Prostate gland (tissue), 2 donors: ENCODE data around the gene MKNK2. TPM values are rescaled to one million over a fixed set of nuclear protein-coding genes. Genes with fewer than 3 reads are reported as not detected.

Experiments used
- DNase-seq: peaks from one replicate; pipeline ENCODE4 v3.0.0-alpha.2; 2019; ENCODE audit warnings: low spot score
- H3K27ac ChIP-seq, 2 donors: fragments of 200-600 bp; sonication (generic); 2 replicates each; pipeline ENCODE4 v1.5.1; 2017 to 2019
- H3K27me3 ChIP-seq: fragments of 200-600 bp; sonication (generic); replicated peaks from 2 replicates; pipeline ENCODE4 v1.5.1; 2019; ENCODE audit not compliant: insufficient read depth
- H3K36me3 ChIP-seq, 2 donors: fragments of 200-600 bp; sonication (generic); 1 replicate in 1 of 2; 2 replicates in 1 of 2; pipeline versions ENCODE4 v1.5.1 to v1.8.1; 2017 to 2019
- H3K4me1 ChIP-seq: fragments of 200-600 bp; sonication (generic); replicated peaks from 2 replicates; pipeline ENCODE4 v1.5.1; 2019
- H3K4me3 ChIP-seq, 2 donors: fragments of 200-600 bp; sonication (generic); 2 replicates each; pipeline ENCODE4 v1.5.1; 2017 to 2019
- H3K9me3 ChIP-seq: fragments of 200-600 bp; sonication (generic); 2 replicates; pipeline ENCODE4 v1.5.1; 2017
- CTCF ChIP-seq, 4 experiments: fragments of 200-600 bp in 2 of 4; fragments of 450-650 bp in 2 of 4; sonication (generic) in 2 of 4; IDR thresholded peaks; 1 replicate in 3 of 4; 2 replicates in 1 of 4; pipeline ENCODE4 v1.5.1; 2016 to 2019; ENCODE audit warnings: antibody characterized with exemption in 4 of 4, mild to moderate bottlenecking in 2 of 4, moderate library complexity in 2 of 4
- POLR2A ChIP-seq: fragments of 450-650 bp; IDR thresholded peaks from one replicate; pipeline ENCODE4 v1.6.1; 2016; ENCODE audit warnings: antibody characterized with exemption, mild to moderate bottlenecking
- POLR2AphosphoS5 ChIP-seq: sonication (generic); formaldehyde crosslinking; IDR thresholded peaks from one replicate; pipeline ENCODE4 v1.6.1; 2017; ENCODE audit warnings: antibody characterized with exemption
- WGBS: methylation state at CpG from one replicate; pipeline ENCODE4 v1.1.5; 2018; 5-methylcytosine and 5-hydroxymethylcytosine counted together
- intact Hi-C: fragments of 100-400 bp; cut with DNase I; formaldehyde crosslinking; loops from one replicate; pipeline ENCODE4 v1.14.2; 2022
- total RNA-seq, 2 donors: library from RNA; depleted of rRNA; stranded (reverse); fragments of >200 nt; gene quantifications; one replicate each; pipeline ENCODE4 v1.1.0, GENCODE V29; 2016

Gene MKNK2
- total RNA-seq, 2 donors from 2014 or later: 141 to 189 TPM

- intact Hi-C loops: no loop called here
- peak overlapping the region; percentile 99 to 100 for H3K27ac ChIP-seq
- H3K36me3 ChIP-seq: peaks cover 9 to 19% of the 10 kb centered on the region in 2 donors
- peak; percentile 99 for DNase-seq
- peaks cover 45% of the 10 kb centered on the region for H3K4me1 ChIP-seq
- WGBS: 19% methylated on average over 50 of the region's 77 CpGs
- H3K9me3 ChIP-seq: no peaks in the 10 kb centered on the region
- TF ChIP-seq CTCF (IDR thresholded peaks at IDR 0.05): no peak
- peak; percentile 68 for TF ChIP-seq POLR2A
- peak; percentile 81 for TF ChIP-seq POLR2AphosphoS5
- H3K27me3 ChIP-seq: no peaks in the 10 kb centered on the region
- H3K4me3 ChIP-seq: peak overlapping the region; percentile 16 to 41
Measured at GRCh38 chr19:2041683-2042484, 9.2 kb downstream of the MKNK2 start.

DNA sequence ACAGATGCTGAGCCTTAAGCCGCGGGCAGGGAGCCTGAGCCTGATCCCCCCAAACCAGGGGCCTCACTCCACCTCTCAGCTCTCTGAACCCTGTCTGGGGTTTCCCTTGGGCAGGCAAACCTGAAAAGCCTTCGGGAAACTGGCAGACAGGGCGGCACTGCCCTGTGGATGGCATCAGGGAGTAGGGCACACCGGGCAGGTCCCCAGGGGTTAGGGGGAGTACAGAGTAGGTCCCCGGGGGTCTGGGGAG is 9.7 kb downstream of the MKNK2 start:
- Histone ChIP-seq H3K4me3 (peak overlapping the region; percentile 16 to 41), H3K27me3 (no peaks in the 10 kb centered on the region), H3K36me3 (peaks cover 9 to 19% of the 10 kb centered on the region in 2 donors), H3K9me3 (no peaks in the 10 kb centered on the region), H3K4me1 (peaks cover 40% of the 10 kb centered on the region), H3K27ac (peak overlapping the region; percentile 99 to 100)
- DNase-seq: peak; percentile 7
- TF ChIP-seq CTCF (IDR thresholded peaks at IDR 0.05): no peak
- TF ChIP-seq POLR2AphosphoS5: no peak
- TF ChIP-seq POLR2A: no peak
- 64% methylated on average over 6 of the region's 6 CpGs for WGBS
- intact Hi-C loops: no loop called here

DNA sequence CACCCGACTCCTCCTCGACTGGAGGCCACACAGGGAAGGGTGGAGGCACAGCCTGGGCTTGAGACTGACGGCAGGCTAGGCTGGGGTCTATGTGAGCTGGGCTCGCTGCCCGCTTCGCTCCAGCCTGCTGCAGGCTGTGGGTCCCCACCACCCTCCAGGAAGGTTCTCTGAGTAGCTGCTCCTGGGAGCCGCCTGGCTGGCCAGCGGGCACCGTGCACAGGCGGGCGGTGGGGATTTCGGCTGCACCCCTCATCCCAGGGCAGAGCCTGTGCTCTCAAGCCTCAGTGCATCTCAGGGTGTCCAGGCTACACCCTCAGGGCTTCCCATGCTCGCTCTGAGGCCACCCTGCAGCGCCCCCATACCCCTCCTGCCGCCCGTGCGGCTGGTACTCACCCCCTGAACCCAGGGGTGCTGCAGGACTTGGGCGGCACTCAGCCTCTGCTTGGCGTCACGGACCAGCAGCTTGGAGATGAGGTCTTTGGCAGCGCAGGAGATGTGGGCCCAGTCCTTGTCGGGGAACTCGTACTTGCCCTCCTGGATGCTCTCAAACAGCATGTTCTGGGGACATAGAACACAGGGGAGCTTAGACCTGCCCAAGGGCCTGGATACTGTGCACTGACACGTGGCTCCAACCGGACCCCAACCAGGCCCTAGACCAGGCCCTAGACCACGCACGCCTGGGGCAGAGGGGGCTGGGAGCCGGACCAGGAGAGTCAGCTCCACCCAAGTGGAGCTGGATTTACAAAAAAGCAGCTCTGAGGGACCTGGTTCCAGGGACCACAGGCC is 10.2 kb downstream of the MKNK2 start:
- peak; percentile 4 for DNase-seq
- intact Hi-C loops: no loop called here
- WGBS: 90% methylated on average over 25 of the region's 28 CpGs

DNA sequence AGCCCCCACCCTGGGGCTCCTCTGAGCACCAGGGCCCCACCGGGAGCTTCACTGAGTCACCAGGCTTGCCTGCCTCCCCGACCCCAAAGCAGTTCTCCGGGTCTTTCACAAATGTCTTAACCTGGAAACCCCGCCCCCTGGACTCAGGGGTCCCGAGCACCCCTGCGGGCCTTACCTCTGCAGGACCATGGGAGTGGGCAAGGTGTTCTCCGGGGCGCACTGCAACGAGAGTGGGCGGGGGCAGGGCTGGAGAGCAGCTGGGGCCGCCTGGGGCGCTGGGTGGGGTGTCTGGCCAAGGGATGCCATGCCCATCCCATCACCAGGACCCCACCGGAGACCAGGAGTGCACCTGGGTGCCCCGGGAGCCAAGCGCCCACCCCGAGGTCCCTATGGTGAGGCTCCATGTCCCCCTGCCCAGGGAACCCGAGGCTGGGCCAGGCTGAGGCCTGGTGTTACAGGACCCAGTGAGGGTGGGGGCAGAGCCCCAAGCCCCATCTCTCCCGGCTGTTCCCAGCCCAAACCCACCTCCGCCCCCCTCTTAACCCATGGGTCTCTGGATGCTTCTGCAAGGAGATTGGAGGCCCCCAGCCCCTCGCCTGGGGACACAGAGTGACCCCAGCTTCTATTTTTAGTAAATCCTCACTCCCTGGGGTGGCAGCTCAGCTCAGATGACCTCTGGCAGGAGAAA is 10.9 kb downstream of the MKNK2 start:
- peaks cover 29% of the 10 kb centered on the region for H3K4me1 ChIP-seq
- DNase-seq: peak; percentile 19

More for the DNA sequence above, 10.2 kb downstream of the MKNK2 start:
- Histone ChIP-seq H3K4me3 (peak overlapping the region in 1 of 2 donors; percentile 41), H3K4me1 (peaks cover 35% of the 10 kb centered on the region), H3K27ac (peak overlapping the region; percentile 99 to 100), H3K27me3 (no peaks in the 10 kb centered on the region), H3K36me3 (peaks cover 9 to 19% of the 10 kb centered on the region in 2 donors), H3K9me3 (no peaks in the 10 kb centered on the region)
- TF ChIP-seq POLR2AphosphoS5 (no peak), CTCF (IDR thresholded peaks at IDR 0.05) (no peak), POLR2A (no peak)

More for the DNA sequence above, 10.9 kb downstream of the MKNK2 start:
- H3K36me3 ChIP-seq: peaks cover 9 to 19% of the 10 kb centered on the region in 2 donors
- H3K27ac ChIP-seq: peak overlapping the region; percentile 99 to 100
- intact Hi-C loops: no loop called here
- TF ChIP-seq POLR2A (no peak), CTCF (IDR thresholded peaks at IDR 0.05) (no peak), POLR2AphosphoS5 (no peak)
- no peak overlapping the region for H3K4me3 ChIP-seq
- 79% methylated on average over 13 of the region's 20 CpGs for WGBS
- H3K27me3 ChIP-seq: no peaks in the 10 kb centered on the region
- no peaks in the 10 kb centered on the region for H3K9me3 ChIP-seq
